HG02981 (cell line): Measurements from ENCODE around the gene TSEN54.

Source experiments
- ATAC-seq: cut with Tn5 transposase; IDR thresholded peaks from one replicate; pipeline ENCODE4 v1.9.1; 2021; ENCODE audit warnings: mild to moderate bottlenecking, moderate library complexity; ENCODE audit not compliant: unreplicated experiment

TSEN54 gene

DNA sequence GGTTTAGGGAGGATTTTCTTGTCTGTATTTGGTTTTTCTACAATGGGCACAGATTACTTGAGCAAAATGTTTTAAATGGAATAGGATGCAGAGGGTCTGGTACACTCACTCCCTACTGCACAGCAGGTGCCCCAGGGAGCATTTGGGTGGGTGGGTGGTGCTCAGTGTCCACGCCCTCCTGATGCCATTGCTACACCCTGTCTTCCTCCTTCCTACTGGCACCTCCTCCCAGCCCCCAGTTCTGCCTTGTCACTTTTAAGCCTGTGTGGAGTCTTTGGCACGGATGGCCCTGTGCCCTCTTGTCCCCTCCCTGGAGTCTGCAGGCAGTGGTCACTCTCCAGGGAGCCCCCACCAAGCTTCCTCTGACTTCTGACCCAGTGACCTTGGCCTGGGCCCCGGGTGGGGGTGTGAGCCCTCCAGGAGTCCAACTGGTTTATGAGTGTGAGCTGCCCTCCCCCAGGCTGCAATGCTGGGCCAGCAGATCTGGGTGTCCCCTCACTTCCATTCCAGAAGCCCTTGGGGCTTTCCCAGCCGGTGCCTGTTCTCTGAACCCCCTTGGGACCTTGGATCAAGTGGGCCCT lies 24.7 kb downstream of the TSEN54 start:
- ATAC-seq = no peak

GRCh38 chr17:75542229-75542628 lies 25.9 kb downstream of the TSEN54 start:
- ATAC-seq = no peak

- no peak for ATAC-seq
Observed at GRCh38 chr17:75542728-75543336, 26.5 kb downstream of the TSEN54 start.

DNA sequence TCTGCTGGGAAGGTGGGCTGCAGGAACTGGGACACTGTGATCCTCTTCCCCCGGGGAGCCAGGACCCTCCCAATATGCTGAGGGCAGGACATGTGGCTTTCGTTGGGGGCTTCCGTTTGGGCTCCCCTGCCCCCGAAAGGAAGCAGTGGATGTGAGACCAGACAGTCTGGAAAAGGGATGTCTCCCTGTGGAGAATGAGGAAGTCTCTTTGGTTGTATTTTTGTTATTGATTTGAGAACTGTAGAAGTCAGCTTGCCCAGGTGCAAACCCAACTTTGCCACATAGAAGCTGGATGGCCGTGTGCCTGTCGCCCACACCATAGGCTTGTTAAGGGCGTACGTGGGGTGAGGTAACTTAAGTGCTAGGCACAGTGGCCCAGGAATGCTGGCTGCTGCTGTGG lies 27.9 kb downstream of the TSEN54 start:
- ATAC-seq = no peak

DNA sequence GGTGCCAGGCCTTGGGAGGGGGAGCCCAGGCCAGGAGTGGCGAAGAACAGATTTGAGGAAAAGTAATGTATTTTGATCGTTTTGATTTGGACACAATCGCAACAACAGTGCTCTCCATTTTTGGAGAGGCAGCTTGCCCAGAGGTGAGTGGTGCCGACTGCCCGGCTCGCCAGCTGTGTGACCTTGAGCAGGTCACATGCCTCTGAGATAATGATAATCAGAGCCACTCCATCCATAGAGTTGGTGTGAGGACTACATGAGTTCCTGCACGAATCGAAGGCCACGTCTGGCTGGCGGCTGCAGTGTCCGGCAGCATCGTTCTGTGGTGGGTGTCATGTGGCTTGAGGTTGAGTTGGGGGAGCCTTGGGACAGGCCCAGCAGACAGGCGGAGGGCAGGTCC lies 29.9 kb downstream of the TSEN54 start:
- ATAC-seq = no peak

GRCh38 chr17:75547091-75547490 lies 30.8 kb downstream of the TSEN54 start:
- ATAC-seq = no peak

GRCh38 chr17:75548813-75549212 lies 32.5 kb downstream of the TSEN54 start:
- ATAC-seq = no peak

- no peak for ATAC-seq
Observed at GRCh38 chr17:75549246-75550138, 33.2 kb downstream of the TSEN54 start.

DNA sequence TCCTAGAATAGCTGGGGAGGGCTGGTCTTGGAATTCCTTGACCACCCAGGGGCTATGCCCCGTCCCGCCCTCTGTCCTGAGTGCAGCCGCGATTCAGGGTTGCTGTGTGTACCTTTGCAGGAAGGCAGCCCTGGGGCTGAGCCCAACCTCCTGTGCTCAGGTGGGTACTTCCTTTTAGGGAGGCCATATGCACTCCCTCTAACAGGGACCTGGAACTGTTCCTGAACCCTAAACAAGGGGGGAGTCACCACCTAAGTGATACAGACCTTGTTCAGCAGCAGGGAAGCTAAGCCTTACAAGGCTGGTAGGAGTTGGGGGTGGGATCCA lies 33.8 kb downstream of the TSEN54 start:
- no peak for ATAC-seq

GRCh38 chr17:75551266-75551665 lies 34.9 kb downstream of the TSEN54 start:
- ATAC-seq = no peak

DNA sequence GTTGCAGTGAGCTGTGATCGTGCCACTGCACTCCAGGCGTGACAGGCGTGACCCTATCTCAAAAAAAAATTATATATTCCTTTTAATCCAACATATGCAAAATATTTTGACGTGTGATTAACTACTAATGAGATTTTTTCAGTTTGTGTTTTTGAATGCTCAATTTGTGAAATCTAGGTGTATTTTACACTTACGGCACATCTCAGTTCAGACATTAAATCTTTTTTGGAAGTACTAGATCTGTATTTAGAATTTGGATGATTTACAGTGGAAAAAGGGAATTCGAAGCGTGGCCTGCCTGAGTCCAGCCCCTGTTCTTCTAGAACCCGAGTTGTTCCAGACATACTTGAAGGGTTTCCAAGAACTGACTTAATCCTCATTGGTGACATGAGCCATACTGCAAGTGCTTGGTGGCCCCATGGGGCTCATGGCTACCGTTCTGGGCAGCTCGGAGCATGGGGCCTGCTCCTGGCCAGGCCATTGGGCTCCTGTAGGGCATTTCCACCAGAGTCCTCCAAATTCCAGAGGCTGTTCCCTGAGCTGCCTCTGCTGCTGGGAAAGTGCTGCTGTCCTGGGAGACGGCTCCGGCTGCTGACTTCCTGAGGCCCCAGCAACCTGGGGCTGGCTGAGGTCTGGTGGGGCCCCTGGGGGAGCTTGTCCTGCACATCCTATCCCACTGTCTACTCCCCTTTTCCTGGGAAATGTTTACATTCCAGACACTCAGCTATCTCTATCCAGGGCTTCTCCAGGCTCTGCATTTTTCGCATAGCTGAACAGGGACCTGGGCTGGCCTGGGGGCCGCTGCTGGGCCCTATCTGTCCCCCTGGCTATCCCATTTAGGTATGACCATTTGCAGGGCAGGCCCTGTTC lies 36.3 kb downstream of the TSEN54 start:
- ATAC-seq = no peak

GRCh38 chr17:75553295-75554110 lies 37.2 kb downstream of the TSEN54 start:
- ATAC-seq = no peak

GRCh38 chr17:75555679-75556153 lies 39.4 kb downstream of the TSEN54 start:
- ATAC-seq = no peak

DNA sequence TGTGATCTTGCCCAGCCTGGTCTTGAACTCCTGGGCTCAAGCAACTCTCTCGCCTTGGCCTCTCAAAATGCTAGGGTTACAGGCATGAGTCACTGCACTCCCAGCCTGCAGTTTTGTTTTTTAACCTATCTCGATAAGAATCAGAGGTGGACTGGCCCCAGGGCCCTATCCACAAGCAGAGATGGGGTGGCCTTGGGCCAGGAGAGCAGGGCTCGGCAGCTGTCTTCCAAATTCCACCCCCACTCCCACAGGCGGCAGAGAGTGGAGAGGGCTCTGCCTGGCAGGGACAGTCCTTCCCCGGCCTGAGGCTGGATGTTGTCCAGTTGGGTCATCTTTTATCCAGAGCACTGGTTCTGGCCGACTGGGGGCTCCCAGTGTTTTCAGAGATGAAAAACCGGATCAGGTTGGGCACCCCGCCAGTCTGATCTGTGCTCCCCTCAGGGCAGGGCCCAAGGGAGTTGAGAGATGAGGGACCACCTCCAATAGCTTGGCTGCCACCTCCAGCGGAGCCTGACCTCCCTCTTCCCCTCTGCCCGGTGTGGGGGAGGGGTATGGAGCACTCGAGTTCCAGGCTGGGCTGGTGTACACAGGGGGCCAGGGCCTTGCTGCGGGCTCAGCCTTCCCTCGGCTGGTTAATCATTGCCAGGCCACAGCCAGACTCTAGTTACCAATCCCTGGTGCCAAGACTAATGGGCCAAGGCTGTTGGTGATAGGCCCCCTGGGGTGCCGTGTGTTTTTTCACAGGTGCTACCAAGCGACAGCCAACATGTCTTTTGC lies 40.9 kb downstream of the TSEN54 start:
- no peak for ATAC-seq

- ATAC-seq = no peak
Observed at GRCh38 chr17:75557852-75558665, 41.7 kb downstream of the TSEN54 start.

GRCh38 chr17:75558666-75559530 lies 42.6 kb downstream of the TSEN54 start:
- no peak for ATAC-seq

- no peak for ATAC-seq
Observed at GRCh38 chr17:75559958-75560533, 43.7 kb downstream of the TSEN54 start.
